GM19043 (cell line): Measurements from ENCODE around the gene PTPN7.
"Not testable (repeated sequence)": the region's sequence is repeated elsewhere in the genome, so short reads cannot be mapped to it uniquely, and the experiment has no call there.

Experiments used
- ATAC-seq: cut with Tn5 transposase; IDR thresholded peaks from one replicate; pipeline ENCODE4 v1.9.1; 2021; ENCODE audit warnings: low read depth; ENCODE audit not compliant: unreplicated experiment

PTPN7 gene

GRCh38 chr1:202167708-202168415 is 7.5 kb upstream of the PTPN7 start:
- ATAC-seq, result no peak

- not testable (repeated sequence) for ATAC-seq
Measured at GRCh38 chr1:202167054-202167453, 6.7 kb upstream of the PTPN7 start.

- no peak for ATAC-seq
Measured at GRCh38 chr1:202165942-202166843, 5.8 kb upstream of the PTPN7 start.

GRCh38 chr1:202165267-202165941 is 5.0 kb upstream of the PTPN7 start:
- no peak for ATAC-seq

- ATAC-seq, result peak; percentile 58
Measured at GRCh38 chr1:202164271-202165037, 4.1 kb upstream of the PTPN7 start.

GRCh38 chr1:202163281-202164270 is 3.2 kb upstream of the PTPN7 start:
- no peak for ATAC-seq

- ATAC-seq, result no peak
Measured at GRCh38 chr1:202162418-202163280, 2.2 kb upstream of the PTPN7 start.

- ATAC-seq, result no peak
Measured at GRCh38 chr1:202162047-202162417, 1.6 kb upstream of the PTPN7 start.

- ATAC-seq, result no peak
Measured at GRCh38 chr1:202161151-202162046, 997 bp upstream of the PTPN7 start.

GRCh38 chr1:202159534-202160371 is 649 bp downstream of the PTPN7 start:
- ATAC-seq, result no peak

GRCh38 chr1:202158810-202159533 is 1.4 kb downstream of the PTPN7 start:
- ATAC-seq, result no peak

- ATAC-seq, result no peak
Measured at GRCh38 chr1:202157945-202158344, 2.5 kb downstream of the PTPN7 start.

- ATAC-seq, result no peak
Measured at GRCh38 chr1:202156590-202156989, 3.8 kb downstream of the PTPN7 start.

- no peak for ATAC-seq
Measured at GRCh38 chr1:202155478-202156021, 4.9 kb downstream of the PTPN7 start.

GRCh38 chr1:202154766-202155477 is 5.5 kb downstream of the PTPN7 start:
- no peak for ATAC-seq
